ENCODE measurements around the gene OPN4. TPM values are rescaled to one million over a fixed set of nuclear protein-coding genes. Genes with fewer than 3 reads are reported as not detected.

OPN4 gene
- total RNA-seq, 2 experiments from 2014 or later: not detected

GRCh38 chr10:86667421-86668181 is 13.3 kb downstream of the OPN4 start:
- Histone ChIP-seq H2AFZ (ENCODE audit: low read length) (no peak overlapping the region), H3K4me2 (ENCODE audit: low read length) (no peak overlapping the region), H3K36me3 (ENCODE audit: insufficient read depth, low read length) (no peaks in the 10 kb centered on the region), H3K79me2 (ENCODE audit: insufficient read depth, low read depth, low read length) (no peaks in the 10 kb centered on the region), H3K9me2 (ENCODE audit: insufficient read depth, low read length) (no peaks in the 10 kb centered on the region), H3K9me3 (ENCODE audit: low read length) (no peaks in the 10 kb centered on the region), H4K20me1 (ENCODE audit: insufficient read depth, low read length) (no peaks in the 10 kb centered on the region), H3K27ac (ENCODE audit: low read depth, low read length, poor library complexity, severe bottlenecking) (no peak overlapping the region), H3K4me3 (ENCODE audit: low read depth, low read length, poor library complexity, severe bottlenecking) (no peak overlapping the region), H3K4me1 (ENCODE audit: insufficient read depth, low read length, poor library complexity, severe bottlenecking) (peaks cover 35% of the 10 kb centered on the region)
- intact Hi-C loops (cut with micrococcal nuclease; ENCODE audit: unreplicated experiment): no loop called here
- no TSS peak for BruUV-seq (replicated peaks)
- TF ChIP-seq CTCF (conservative IDR thresholded peaks at IDR 0.05; ENCODE audit: low read length): no peak
- TF ChIP-seq EZH2phosphoT487 (IDR thresholded peaks at IDR 0.05; ENCODE audit: borderline replicate concordance, low read depth, low read length): no peak
- DNase-seq (ENCODE audit: low spot score): no peak
- ChIA-PET POLR2A (no interaction called here), CTCF (ENCODE audit: unreplicated experiment) (interaction anchor here (0.6 kb wide), 2 partner anchors 145 to 296 kb away, joined by 3 to 6 read pairs; no protein-coding TSS in a partner anchor)

- Histone ChIP-seq H3K4me2 (ENCODE audit: low read length) (peak within 1 kb of the TSS; percentile 21), H2AFZ (ENCODE audit: low read length) (no peak within 1 kb of the TSS)
- intact Hi-C loops (cut with micrococcal nuclease; ENCODE audit: unreplicated experiment): no loop called here
Observed at GRCh38 chr10:86668297-86669165, 14.2 kb downstream of the OPN4 start, which contains the start of gene LDB3. TSS of gene LDB3 (plus strand) at chr10:86668511. CDS start at chr10:86668692, 181 bp downstream.

More at GRCh38 chr10:86668297-86669165, 14.2 kb downstream of the OPN4 start, which contains the start of gene LDB3:
- CTCF ChIA-PET (ENCODE audit: unreplicated experiment): interaction anchor here (0.6 kb wide), 1 partner anchor 295 kb away, joined by 6 read pairs; no protein-coding TSS in a partner anchor
- TF ChIP-seq EZH2phosphoT487 (IDR thresholded peaks at IDR 0.05; ENCODE audit: borderline replicate concordance, low read depth, low read length): no peak
- no peak for TF ChIP-seq CTCF (conservative IDR thresholded peaks at IDR 0.05; ENCODE audit: low read length)
- H3K79me2 ChIP-seq (ENCODE audit: insufficient read depth, low read depth, low read length): no peaks in the 10 kb centered on the region
- no TSS peak for BruUV-seq (replicated peaks)
- H4K20me1 ChIP-seq (ENCODE audit: insufficient read depth, low read length): no peaks in the 10 kb centered on the region
- DNase-seq (ENCODE audit: low spot score): peak; percentile 87
- H3K9me2 ChIP-seq (ENCODE audit: insufficient read depth, low read length): no peaks in the 10 kb centered on the region
- POLR2A ChIA-PET: no interaction called here
- no peaks in the 10 kb centered on the region for H3K9me3 ChIP-seq (ENCODE audit: low read length)
- peaks cover 45% of the 10 kb centered on the region for H3K4me1 ChIP-seq (ENCODE audit: insufficient read depth, low read length, poor library complexity, severe bottlenecking)
- H3K36me3 ChIP-seq (ENCODE audit: insufficient read depth, low read length): no peaks in the 10 kb centered on the region
- peak within 1 kb of the TSS; percentile 13 for H3K27ac ChIP-seq (ENCODE audit: low read depth, low read length, poor library complexity, severe bottlenecking)
- H3K4me3 ChIP-seq (ENCODE audit: low read depth, low read length, poor library complexity, severe bottlenecking): no peak within 1 kb of the TSS

Data from OCI-LY7 (cell line).